H4 (cell line): ENCODE data around the gene AMBP. TPM values are rescaled to one million over a fixed set of nuclear protein-coding genes. Genes with fewer than 3 reads are reported as not detected.

ENCODE experiments used
- total RNA-seq: library from RNA; depleted of rRNA; stranded (reverse); fragments of >200 nt; shearing (Covaris generic); gene quantifications from 2 replicates; pipeline ENCODE4 v1.2.3, GENCODE V29; 2014; rRNA removed

Gene AMBP
- total RNA-seq, 1 experiment from 2014 or later = 6.6 TPM

Other genes starting within 250 kb of the AMBP start
- gene ZNF618, start 202.0 kb downstream of the AMBP start, total RNA-seq = 4.8 and 4.9 TPM in 2 replicates
- not detected in 2 replicates for gene KIF12, start 21.0 kb upstream of the AMBP start, total RNA-seq
- 1.3 and 2.4 TPM in 2 replicates for gene COL27A1, start 77.2 kb upstream of the AMBP start, total RNA-seq
- gene ORM1, start 244.8 kb upstream of the AMBP start, total RNA-seq = 0.33 TPM in 1 of 2 replicates, not detected in the other